Liver (tissue), 3 donors: ENCODE data around the gene SLC44A3.

Experiments
- CTCF ChIP-seq: fragments of 150-350 bp; IDR thresholded peaks from 2 replicates; pipeline ENCODE4 v1.5.1; 2017; ENCODE audit warnings: improper control_type of control experiment, low read depth, low read length; ENCODE audit not compliant: missing input control
- JUND ChIP-seq, 2 donors: IDR thresholded peaks; 2 replicates each; pipeline ENCODE4 v1.6.1; 2016; ENCODE audit warnings: antibody characterized with exemption in 2 of 2
- MAX ChIP-seq: IDR thresholded peaks from 2 replicates; pipeline ENCODE4 v1.6.1; 2016; ENCODE audit warnings: antibody characterized with exemption
- RAD21 ChIP-seq, 2 donors: IDR thresholded peaks; 2 replicates each; pipeline ENCODE4 v1.6.1; 2016; ENCODE audit warnings: antibody characterized with exemption in 2 of 2, mild to moderate bottlenecking in 2 of 2
- TF ChIP-seq, protein P1 (sequence below): IDR thresholded peaks from 2 replicates; pipeline ENCODE4 v1.6.1; 2016; ENCODE audit warnings: antibody characterized with exemption, mild to moderate bottlenecking
- donor health status: healthy.
- donor health status: healthy.

DNA sequence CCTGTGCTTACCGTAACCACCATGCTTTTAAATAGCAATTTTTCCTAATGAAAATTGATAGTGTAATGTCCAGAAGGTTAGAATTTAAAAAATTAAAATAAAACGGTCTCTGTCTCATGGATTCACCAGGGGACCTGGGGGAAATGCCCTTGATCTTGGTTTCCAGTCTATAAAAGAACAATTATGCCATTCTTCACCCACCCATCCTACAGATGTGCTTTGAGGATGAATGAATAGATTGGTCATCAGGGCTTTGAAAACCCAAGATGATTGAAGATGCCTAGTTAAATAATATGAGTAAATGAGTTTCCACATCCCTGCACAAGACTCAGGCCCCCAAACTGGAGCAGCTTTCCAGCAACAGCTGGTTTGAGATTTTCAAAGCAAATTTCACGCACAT lies 68.0 kb downstream of the SLC44A3 start:
- TF ChIP-seq CTCF: no peak
- TF ChIP-seq JUND (IDR thresholded peaks at IDR 0.05): no peak
- TF ChIP-seq MAX: no peak
- TF ChIP-seq, protein P1, sequence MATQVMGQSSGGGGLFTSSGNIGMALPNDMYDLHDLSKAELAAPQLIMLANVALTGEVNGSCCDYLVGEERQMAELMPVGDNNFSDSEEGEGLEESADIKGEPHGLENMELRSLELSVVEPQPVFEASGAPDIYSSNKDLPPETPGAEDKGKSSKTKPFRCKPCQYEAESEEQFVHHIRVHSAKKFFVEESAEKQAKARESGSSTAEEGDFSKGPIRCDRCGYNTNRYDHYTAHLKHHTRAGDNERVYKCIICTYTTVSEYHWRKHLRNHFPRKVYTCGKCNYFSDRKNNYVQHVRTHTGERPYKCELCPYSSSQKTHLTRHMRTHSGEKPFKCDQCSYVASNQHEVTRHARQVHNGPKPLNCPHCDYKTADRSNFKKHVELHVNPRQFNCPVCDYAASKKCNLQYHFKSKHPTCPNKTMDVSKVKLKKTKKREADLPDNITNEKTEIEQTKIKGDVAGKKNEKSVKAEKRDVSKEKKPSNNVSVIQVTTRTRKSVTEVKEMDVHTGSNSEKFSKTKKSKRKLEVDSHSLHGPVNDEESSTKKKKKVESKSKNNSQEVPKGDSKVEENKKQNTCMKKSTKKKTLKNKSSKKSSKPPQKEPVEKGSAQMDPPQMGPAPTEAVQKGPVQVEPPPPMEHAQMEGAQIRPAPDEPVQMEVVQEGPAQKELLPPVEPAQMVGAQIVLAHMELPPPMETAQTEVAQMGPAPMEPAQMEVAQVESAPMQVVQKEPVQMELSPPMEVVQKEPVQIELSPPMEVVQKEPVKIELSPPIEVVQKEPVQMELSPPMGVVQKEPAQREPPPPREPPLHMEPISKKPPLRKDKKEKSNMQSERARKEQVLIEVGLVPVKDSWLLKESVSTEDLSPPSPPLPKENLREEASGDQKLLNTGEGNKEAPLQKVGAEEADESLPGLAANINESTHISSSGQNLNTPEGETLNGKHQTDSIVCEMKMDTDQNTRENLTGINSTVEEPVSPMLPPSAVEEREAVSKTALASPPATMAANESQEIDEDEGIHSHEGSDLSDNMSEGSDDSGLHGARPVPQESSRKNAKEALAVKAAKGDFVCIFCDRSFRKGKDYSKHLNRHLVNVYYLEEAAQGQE: no peak
- no peak for TF ChIP-seq RAD21 (IDR thresholded peaks at IDR 0.05)
